H1 (cell line): Measurements from ENCODE around the gene ATG4C. TPM values are rescaled to one million over a fixed set of nuclear protein-coding genes. Genes with fewer than 3 reads are reported as not detected.
A peak's percentile ranks its signal among the peaks of the same experiment; 100 is the strongest.

Experiments used
- BACH1 ChIP-seq: IDR thresholded peaks from 2 replicates; pipeline ENCODE4 v1.6.1; 2012; ENCODE audit warnings: low read length, improper control_type of control experiment
- CEBPB ChIP-seq: IDR thresholded peaks from 2 replicates; pipeline ENCODE4 v1.6.1; 2012; ENCODE audit warnings: low read depth, low read length
- CHD1 ChIP-seq: IDR thresholded peaks from 2 replicates; pipeline ENCODE4 v1.6.1; 2012; ENCODE audit warnings: low read depth, low read length, improper control_type of control experiment
- CHD7 ChIP-seq: fragments of 300-600 bp; sonication (generic); IDR thresholded peaks from 2 replicates; pipeline ENCODE4 v1.7.1; 2012; ENCODE audit warnings: low read length, moderate library complexity, mild to moderate bottlenecking, inconsistent platforms; ENCODE audit not compliant: insufficient replicate concordance
- MAFK ChIP-seq: IDR thresholded peaks from 2 replicates; pipeline ENCODE4 v1.6.1; 2012; ENCODE audit warnings: low read depth, mild to moderate bottlenecking, improper control_type of control experiment, low read length
- NRF1 ChIP-seq: IDR thresholded peaks from 2 replicates; pipeline ENCODE4 v1.6.1; 2011; ENCODE audit warnings: mild to moderate bottlenecking, low read depth, low read length, improper control_type of control experiment
- SIX5 ChIP-seq: IDR thresholded peaks from 2 replicates; pipeline ENCODE4 v1.6.1; 2011; ENCODE audit warnings: mild to moderate bottlenecking, low read depth, low read length
- polyA plus RNA-seq, 7 experiments: library from polyadenylated mRNA; depleted of rRNA in 3 of 7; stranded (reverse) in 5 of 7; unstranded in 2 of 7; fragments of >200 nt in 5 of 7; fragments of 200-250 nt in 2 of 7; gene quantifications; 1 replicate in 5 of 7; 2 replicates in 1 of 7; 4 replicates in 1 of 7; pipeline versions ENCODE4 v1.2.1 to v1.2.3, GENCODE V29; 2011 to 2013; ENCODE audit warnings: missing spikeins in 2 of 7, mixed read lengths in 2 of 7
- total RNA-seq: library from RNA; stranded (reverse); fragmentation: NEBNext Ultra II Directional; extraction: Animal tissue kit (Norgen Biotek cat#: 25700); gene quantifications from 2 replicates; pipeline ENCODE4 v1.2.1, GENCODE V29; 2021

The ATG4C gene
- total and polyA plus RNA-seq, 2 of the 8 experiments (the other 6 are each of a cell fraction or from before 2014, with no cell fraction given): 5.1 to 22.2 TPM

GRCh38 chr1:62841587-62842169, 57.7 kb downstream of the ATG4C start (continued):
- TF ChIP-seq CHD7 (peak; percentile 28), MAFK (no peak), NRF1 (no peak), CHD1 (no peak), CEBPB (no peak), SIX5 (no peak), BACH1 (no peak)
